GM18873 (cell line): ENCODE results near the gene IARS1.

ENCODE experiments used
- ATAC-seq: cut with Tn5 transposase; IDR thresholded peaks from one replicate; pipeline ENCODE4 v1.9.1; 2021; ENCODE audit warnings: mild to moderate bottlenecking, moderate library complexity, moderate number of reproducible peaks; ENCODE audit not compliant: unreplicated experiment, low FRiP score

The IARS1 gene

GRCh38 chr9:92297611-92298010 is 4.1 kb upstream of the IARS1 start:
- ATAC-seq: no peak

- no peak for ATAC-seq
These were observed 2.3 kb upstream of the IARS1 start for GRCh38 chr9:92295827-92296258.

GRCh38 chr9:92295240-92295790 is 1.8 kb upstream of the IARS1 start:
- no peak for ATAC-seq

GRCh38 chr9:92294297-92294676 is 790 bp upstream of the IARS1 start:
- ATAC-seq: no peak

GRCh38 chr9:92293075-92293354 is 482 bp downstream of the IARS1 start:
- no peak for ATAC-seq

DNA sequence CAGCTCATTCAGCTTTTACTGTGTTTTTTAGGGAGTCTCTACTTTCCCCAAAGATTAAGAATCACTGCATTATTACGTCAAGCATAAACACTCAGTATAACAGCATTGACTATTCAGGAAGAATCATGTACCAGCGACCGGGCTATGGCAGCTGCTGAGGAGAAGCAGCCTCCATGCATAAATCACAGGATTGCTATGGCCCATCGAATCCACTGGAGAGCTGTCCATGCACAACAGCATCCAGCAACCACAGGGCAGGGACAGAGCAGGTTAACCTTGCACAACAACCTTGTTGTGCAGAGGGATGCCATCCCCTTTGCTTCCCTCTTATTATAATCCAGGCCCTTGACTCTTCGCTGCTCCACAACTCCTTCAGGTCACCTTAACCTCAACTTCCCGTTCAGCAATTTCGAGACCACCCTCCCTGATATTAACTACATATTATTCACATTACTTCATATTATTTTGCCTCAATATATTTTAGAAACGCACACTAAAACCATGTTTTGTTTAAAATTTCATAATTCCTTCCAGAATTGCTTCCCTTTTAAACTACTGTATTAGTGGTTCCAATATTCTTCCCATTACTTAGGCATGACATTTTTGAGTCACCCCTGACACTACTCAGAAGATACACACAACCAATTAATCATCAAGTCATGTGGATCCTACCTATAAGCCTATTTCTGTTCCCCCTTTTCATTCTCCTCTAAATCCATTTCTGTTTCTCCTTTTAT is 991 bp downstream of the IARS1 start:
- no peak for ATAC-seq

DNA sequence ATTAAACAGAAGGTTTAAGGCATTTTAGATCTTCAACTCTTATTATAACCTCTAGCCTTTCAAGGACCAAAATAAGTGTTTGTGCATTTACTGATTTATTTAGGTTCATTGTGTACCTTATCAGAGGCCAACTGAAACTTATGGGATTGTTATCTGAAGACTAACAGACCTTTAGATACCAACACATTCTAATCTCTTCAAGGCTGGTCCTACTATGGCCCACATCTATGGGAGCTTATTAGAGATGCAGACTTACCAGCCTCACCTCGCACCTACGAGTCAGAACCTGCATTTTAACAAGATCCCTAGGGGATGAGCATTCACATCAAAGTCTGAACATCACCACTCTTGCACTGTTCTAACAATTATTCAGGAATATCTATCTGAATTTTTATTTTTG is 1.9 kb downstream of the IARS1 start:
- ATAC-seq: no peak

GRCh38 chr9:92290785-92291429 is 2.6 kb downstream of the IARS1 start:
- ATAC-seq: no peak

DNA sequence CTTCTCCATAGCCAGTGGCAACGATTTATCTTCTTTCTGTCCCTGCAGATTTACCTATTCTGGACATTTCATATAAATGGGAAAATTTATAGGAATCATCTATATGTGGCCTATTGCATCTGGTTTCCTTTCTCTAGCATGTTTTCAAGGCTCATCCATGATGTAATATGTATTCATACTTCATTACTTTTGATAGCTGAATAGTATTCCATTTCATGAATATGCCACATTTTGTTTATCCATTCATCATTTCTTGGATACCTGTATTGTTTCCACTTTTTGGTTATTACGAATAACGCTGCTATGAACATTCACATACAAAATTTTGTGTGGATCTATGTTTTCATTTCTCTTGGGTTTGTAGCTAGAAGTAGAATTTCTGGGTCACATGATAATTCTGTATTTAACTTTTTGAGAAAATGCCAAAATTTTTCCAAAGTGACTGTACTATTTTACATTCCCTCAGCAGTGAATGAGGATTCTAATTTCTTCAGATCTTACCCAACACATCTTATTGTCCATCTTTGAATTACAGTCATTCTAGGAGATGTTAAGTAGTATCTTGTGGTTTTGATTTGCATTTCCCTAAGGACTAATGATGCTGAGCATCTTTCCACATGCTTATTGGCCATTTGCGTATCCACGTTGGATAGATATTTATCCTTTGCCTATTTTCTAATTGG is 3.6 kb downstream of the IARS1 start:
- no peak for ATAC-seq

- ATAC-seq: no peak
These were observed 14.2 kb downstream of the IARS1 start for GRCh38 chr9:92279302-92279701.

GRCh38 chr9:92278110-92278509 is 15.4 kb downstream of the IARS1 start:
- no peak for ATAC-seq

DNA sequence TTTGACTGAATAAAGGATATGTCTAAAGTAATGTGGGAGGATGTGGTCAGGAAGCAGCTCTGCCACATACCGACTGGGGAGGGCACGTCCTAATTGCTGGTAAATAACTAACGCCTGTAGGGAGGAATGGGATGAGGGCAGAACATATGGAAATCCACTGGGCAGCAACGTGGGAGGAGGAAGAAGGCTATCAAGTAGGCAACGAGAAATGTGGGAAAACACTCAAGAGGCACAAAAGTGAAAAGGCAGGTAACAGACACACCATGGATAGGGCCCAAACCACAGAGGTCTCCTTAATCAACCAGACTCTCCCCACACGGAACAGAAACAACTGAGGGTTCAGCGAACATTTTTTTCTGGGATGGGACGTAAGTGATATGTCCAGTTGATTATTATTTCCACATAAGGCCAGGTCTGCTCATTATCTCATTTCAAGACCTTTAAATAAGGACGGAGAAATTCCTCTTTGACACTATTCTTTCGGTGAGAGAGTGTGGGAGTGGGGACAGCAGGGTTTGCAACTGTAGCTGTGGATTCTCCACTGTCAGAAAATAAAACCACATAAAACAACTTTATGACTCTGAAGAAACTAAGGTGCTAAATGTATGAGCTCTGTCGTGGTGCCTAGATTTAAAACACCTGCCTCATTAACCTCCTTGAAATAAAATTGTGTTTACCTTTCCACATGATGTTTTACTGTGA is 17.0 kb downstream of the IARS1 start:
- no peak for ATAC-seq

DNA sequence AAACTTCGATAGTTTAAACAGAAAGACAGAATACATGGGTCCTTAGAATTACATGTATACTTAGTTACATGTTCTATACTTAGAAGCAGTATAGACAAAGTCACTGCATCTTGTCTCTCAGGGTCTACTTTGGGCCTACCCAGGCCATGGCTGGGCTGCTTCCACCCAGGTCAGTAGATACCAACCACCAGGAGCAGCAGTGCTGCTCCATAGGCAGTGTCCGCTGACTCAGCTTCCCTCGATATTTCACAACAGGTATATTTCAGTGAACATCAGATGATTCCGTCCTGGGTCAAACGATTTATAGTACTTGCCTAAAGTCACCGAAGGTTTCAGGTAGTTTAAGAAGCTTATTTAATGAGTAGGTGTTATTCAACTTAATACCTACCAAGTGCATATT is 18.0 kb downstream of the IARS1 start:
- no peak for ATAC-seq

- ATAC-seq: no peak
These were observed 23.0 kb downstream of the IARS1 start for GRCh38 chr9:92270511-92270910.

DNA sequence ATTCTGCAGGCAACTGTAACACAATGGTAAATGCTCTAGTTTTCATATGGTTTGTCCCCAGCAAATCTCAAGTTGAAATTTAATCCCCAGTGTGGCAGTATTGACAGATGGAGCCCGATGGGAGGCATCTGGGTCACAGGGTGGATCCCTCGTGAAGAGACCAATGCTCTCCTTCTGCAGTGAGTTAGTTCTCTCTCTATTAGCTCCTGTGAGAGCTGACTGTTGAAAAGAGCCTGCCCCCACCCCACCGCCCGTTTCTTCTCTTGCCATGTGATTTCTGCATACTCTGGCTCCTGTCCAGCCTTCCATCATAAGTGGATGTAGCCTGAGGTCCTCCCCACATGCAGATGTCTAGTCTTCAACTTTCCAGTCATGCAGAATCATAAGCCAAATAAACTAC is 27.0 kb downstream of the IARS1 start:
- ATAC-seq: no peak

- no peak for ATAC-seq
These were observed 28.3 kb downstream of the IARS1 start for GRCh38 chr9:92265154-92265553.

- ATAC-seq: no peak
These were observed 30.4 kb downstream of the IARS1 start for GRCh38 chr9:92263131-92263530.

- no peak for ATAC-seq
These were observed 36.2 kb downstream of the IARS1 start for GRCh38 chr9:92257327-92257726.

- no peak for ATAC-seq
These were observed 38.8 kb downstream of the IARS1 start for GRCh38 chr9:92254381-92255337.

GRCh38 chr9:92253656-92254055 is 39.8 kb downstream of the IARS1 start:
- ATAC-seq: no peak
